Lung (tissue), 12 donors: ENCODE results near the gene LDLR. TPM values are rescaled to one million over a fixed set of nuclear protein-coding genes. Genes with fewer than 3 reads are reported as not detected.

Source experiments
- ATAC-seq: fragments of 200-7000 bp; cut with Tn5 transposase; one replicate; pipeline ENCODE4 v1.9.1; 2020; ENCODE audit warnings: moderate number of reproducible peaks; ENCODE audit not compliant: insufficient read depth, low FRiP score
- DNase-seq, 3 donors: peaks; one replicate each; pipeline ENCODE4 v3.0.0-alpha.2; 2013 to 2017
- H3K27ac ChIP-seq, 2 donors: one replicate each; pipeline ENCODE4 v1.5.1; 2013; ENCODE audit warnings: mild to moderate bottlenecking in 2 of 2, moderate library complexity in 2 of 2, control low read depth in 1 of 2, inconsistent platforms in 1 of 2, low read depth in 1 of 2, low read length in 1 of 2
- H3K27me3 ChIP-seq, 3 donors: one replicate each; pipeline ENCODE4 v1.5.1; 2013; ENCODE audit warnings: low read length in 2 of 3; ENCODE audit not compliant: control insufficient read depth in 3 of 3, insufficient read depth in 3 of 3
- H3K36me3 ChIP-seq, 4 donors: one replicate each; pipeline ENCODE4 v1.5.1; 2013; ENCODE audit warnings: low read length in 4 of 4, mild to moderate bottlenecking in 1 of 4, moderate library complexity in 1 of 4; ENCODE audit not compliant: control insufficient read depth in 4 of 4, insufficient read depth in 4 of 4
- H3K4me1 ChIP-seq, 5 donors: one replicate each; pipeline ENCODE4 v1.5.1; 2013; ENCODE audit warnings: low read length in 5 of 5, mild to moderate bottlenecking in 2 of 5, moderate library complexity in 1 of 5; ENCODE audit not compliant: control insufficient read depth in 5 of 5, insufficient read depth in 5 of 5
- H3K4me3 ChIP-seq: one replicate; pipeline ENCODE4 v1.5.1; 2013; ENCODE audit warnings: mild to moderate bottlenecking, control low read depth, moderate library complexity
- H3K9ac ChIP-seq, 2 donors: one replicate each; pipeline ENCODE4 v1.5.1; 2013; ENCODE audit warnings: low read length in 2 of 2, control low read depth in 1 of 2; ENCODE audit not compliant: insufficient read depth in 1 of 2
- H3K9me3 ChIP-seq, 4 donors: one replicate each; pipeline ENCODE4 v1.5.1; 2013; ENCODE audit warnings: low read length in 3 of 4, mild to moderate bottlenecking in 1 of 4, moderate library complexity in 1 of 4; ENCODE audit not compliant: control insufficient read depth in 4 of 4, insufficient read depth in 3 of 4
- WGBS, 2 donors: extraction: QIAGEN DNeasy Blood & Tissue Kit; methylation state at CpG; one replicate each; pipeline ENCODE4 v1.1.7; 2013; 5-methylcytosine and 5-hydroxymethylcytosine counted together
- polyA plus RNA-seq, 2 donors: library from polyadenylated mRNA; stranded (reverse); fragments of 200-250 nt; gene quantifications; one replicate each; pipeline ENCODE4 v1.2.1, GENCODE V29; 2013
- total RNA-seq, 2 donors: library from RNA; depleted of rRNA in 1 of 2; stranded (reverse); fragments of >200 nt in 1 of 2; gene quantifications; one replicate each; pipeline ENCODE4 v1.2.1, GENCODE V29; 2014 to 2021
- TF ChIP-seq, protein P1 (sequence below): IDR thresholded peaks from 2 replicates; pipeline ENCODE4 v1.5.1; 2012; ENCODE audit warnings: mild to moderate bottlenecking; ENCODE audit errors: control extremely low read depth, extremely low read depth
- donor health status: control.
- donor health status: control.
- donor health status: Bipolar disorder and iron deficiency.
- donor health status: healthy.
- donor health status: DM: yes; HTN: yes; CAD: no.

The LDLR gene
- total and polyA plus RNA-seq, 4 donors, result 52.1 to 271 (median 201) TPM

- Histone ChIP-seq H3K4me1 (peaks cover 5 to 28% (median 18%) of the 10 kb centered on the region in 5 donors), H3K27ac (peak overlapping the region; percentile 98 to 99), H3K9ac (peak overlapping the region; percentile 90 to 95), H3K36me3 (peaks cover 0 to 7% (median 5%) of the 10 kb centered on the region in 4 donors), H3K9me3 (no peaks in the 10 kb centered on the region), H3K4me3 (peak overlapping the region; percentile 82), H3K27me3 (no peaks in the 10 kb centered on the region)
- ATAC-seq (no peak), DNase-seq (peak in 1 of 3 donors; percentile 42)
- TF ChIP-seq, protein P1, sequence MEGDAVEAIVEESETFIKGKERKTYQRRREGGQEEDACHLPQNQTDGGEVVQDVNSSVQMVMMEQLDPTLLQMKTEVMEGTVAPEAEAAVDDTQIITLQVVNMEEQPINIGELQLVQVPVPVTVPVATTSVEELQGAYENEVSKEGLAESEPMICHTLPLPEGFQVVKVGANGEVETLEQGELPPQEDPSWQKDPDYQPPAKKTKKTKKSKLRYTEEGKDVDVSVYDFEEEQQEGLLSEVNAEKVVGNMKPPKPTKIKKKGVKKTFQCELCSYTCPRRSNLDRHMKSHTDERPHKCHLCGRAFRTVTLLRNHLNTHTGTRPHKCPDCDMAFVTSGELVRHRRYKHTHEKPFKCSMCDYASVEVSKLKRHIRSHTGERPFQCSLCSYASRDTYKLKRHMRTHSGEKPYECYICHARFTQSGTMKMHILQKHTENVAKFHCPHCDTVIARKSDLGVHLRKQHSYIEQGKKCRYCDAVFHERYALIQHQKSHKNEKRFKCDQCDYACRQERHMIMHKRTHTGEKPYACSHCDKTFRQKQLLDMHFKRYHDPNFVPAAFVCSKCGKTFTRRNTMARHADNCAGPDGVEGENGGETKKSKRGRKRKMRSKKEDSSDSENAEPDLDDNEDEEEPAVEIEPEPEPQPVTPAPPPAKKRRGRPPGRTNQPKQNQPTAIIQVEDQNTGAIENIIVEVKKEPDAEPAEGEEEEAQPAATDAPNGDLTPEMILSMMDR, result no peak
- 24 to 34% methylated on average over 11 of the region's 11 CpGs for WGBS, 2 donors
Measured at GRCh38 chr19:11090997-11091702, 1.9 kb downstream of the LDLR start.

GRCh38 chr19:11091703-11092153 is 2.5 kb downstream of the LDLR start:
- H3K9ac ChIP-seq, result peak overlapping the region; percentile 33 to 95
- peak overlapping the region; percentile 16 for H3K4me3 ChIP-seq
- H3K36me3 ChIP-seq, result peaks cover 0 to 10% (median 5%) of the 10 kb centered on the region in 4 donors
- 2 to 9% methylated on average over 8 of the region's 8 CpGs for WGBS, 2 donors
- DNase-seq (peak; percentile 71 to 85 (median 84)), ATAC-seq (no peak)
- no peaks in the 10 kb centered on the region for H3K9me3 ChIP-seq
- peaks cover 5 to 31% (median 20%) of the 10 kb centered on the region in 5 donors for H3K4me1 ChIP-seq
- TF ChIP-seq, protein P1, result no peak
- H3K27ac ChIP-seq, result peak overlapping the region; percentile 98 to 99
- no peaks in the 10 kb centered on the region for H3K27me3 ChIP-seq

DNA sequence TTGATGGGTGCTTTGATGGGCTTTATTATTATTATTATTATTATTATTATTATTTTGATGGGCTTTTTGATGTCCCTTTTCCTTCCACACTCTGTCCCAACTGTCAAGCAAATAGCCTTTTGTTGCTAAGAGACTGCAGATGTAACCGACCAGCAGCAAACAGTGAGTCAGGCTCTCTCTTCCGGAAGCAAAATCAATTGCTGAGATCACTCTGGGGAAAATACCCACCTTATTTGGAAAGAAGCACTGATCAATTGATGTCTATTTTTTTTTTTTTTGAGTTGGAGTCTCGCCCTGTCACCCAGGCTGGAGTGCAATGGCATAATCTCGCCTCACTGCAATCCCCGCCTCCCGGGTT is 2.9 kb downstream of the LDLR start:
- peaks cover 0 to 11% (median 5%) of the 10 kb centered on the region in 4 donors for H3K36me3 ChIP-seq
- H3K4me1 ChIP-seq, result peaks cover 5 to 31% (median 21%) of the 10 kb centered on the region in 5 donors
- H3K9ac ChIP-seq, result peak overlapping the region in 1 of 2 donors; percentile 33
- DNase-seq (peak in 2 of 3 donors; percentile 49 to 53), ATAC-seq (no peak)
- TF ChIP-seq, protein P1, result no peak
- WGBS, 2 donors, result 37 to 75% methylated on average over 6 of the region's 6 CpGs
- H3K4me3 ChIP-seq, result no peak overlapping the region
- H3K9me3 ChIP-seq, result no peaks in the 10 kb centered on the region
- peak overlapping the region; percentile 93 to 98 for H3K27ac ChIP-seq
- no peaks in the 10 kb centered on the region for H3K27me3 ChIP-seq
